ENCODE results near the gene CD55.
"Not testable (repeated sequence)": the region's sequence is repeated elsewhere in the genome, so short reads cannot be mapped to it uniquely, and the experiment has no call there.

The CD55 gene

DNA sequence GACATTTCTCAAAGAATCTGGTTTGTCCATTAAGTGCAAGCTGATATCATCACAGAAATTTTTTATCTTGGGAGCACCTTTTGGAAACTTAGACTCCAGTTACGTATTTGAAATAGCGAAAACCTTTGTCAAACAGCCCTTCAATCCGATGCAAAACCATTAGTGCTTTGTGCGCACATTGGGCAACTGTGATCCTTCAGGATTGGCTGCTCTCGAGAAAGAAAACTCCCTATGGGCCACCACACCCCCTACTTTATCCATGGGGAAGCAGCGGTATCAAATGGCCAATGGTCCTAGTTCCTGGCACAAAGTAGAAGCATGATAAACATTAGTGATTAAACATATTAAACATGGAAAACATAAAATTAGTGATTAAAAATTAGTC lies 16.0 kb upstream of the CD55 start:
- no peak for DNase-seq (ENCODE audit: low read depth)

- no peak for DNase-seq (ENCODE audit: low read depth)
These were observed 15.5 kb upstream of the CD55 start for GRCh38 chr1:207306023-207306422.

- DNase-seq (ENCODE audit: low read depth) = no peak
These were observed 14.9 kb upstream of the CD55 start for GRCh38 chr1:207306603-207307002.

DNA sequence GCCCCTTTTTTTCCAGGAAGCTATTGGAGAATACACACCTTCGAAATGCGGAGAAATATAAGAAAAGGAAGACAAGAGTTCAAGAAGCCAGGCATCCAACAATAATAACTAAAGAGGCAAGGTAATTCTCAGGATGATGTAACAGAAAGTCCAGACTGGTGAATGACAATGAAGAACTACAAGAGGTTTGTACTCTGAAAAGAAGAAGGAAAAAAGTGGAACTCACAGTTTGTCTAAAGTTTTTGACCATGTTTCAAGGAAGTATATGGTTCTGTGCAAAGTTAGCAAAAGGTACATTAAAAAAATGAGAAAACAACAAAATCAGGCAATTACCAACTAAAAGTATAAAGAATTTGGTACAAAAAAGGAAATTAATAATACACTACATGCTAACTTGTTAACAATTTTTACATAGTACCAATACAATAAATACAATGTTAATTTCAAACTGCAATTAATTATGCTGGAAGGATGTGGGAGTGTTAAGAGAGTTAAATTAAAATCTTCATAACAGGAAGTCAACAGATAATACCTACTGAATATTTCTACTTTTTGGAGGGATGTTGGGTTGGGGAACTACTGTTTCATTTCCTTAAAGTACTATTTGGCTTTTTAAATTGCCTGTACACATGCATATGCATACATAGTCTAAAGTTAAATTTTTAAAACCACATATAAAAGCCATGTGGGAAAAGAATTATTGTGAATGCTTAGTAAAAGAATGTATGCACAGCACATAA lies 12.9 kb upstream of the CD55 start:
- no peak for DNase-seq (ENCODE audit: low read depth)

- DNase-seq (ENCODE audit: low read depth) = no peak
These were observed 11.7 kb upstream of the CD55 start for GRCh38 chr1:207309745-207310273.

- DNase-seq (ENCODE audit: low read depth) = no peak
These were observed 9.4 kb upstream of the CD55 start for GRCh38 chr1:207311888-207312603.

DNA sequence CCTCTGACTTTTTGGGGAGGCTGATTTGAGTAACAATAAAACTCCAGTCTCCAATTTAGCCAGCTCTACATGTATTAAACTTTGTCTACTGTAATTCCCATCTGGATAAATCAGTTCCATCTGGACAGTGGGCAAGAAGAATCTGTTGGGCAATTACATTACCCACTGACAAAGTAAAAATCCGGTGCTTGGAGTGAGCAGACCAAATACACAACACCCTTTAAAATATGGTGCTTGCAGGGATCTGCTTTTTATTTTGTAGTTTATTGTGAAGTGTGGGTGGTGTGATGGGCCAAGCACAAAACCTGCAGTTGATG lies 8.9 kb upstream of the CD55 start:
- no peak for DNase-seq (ENCODE audit: low read depth)

- DNase-seq (ENCODE audit: low read depth) = no peak
These were observed 8.3 kb upstream of the CD55 start for GRCh38 chr1:207313131-207313530.

DNA sequence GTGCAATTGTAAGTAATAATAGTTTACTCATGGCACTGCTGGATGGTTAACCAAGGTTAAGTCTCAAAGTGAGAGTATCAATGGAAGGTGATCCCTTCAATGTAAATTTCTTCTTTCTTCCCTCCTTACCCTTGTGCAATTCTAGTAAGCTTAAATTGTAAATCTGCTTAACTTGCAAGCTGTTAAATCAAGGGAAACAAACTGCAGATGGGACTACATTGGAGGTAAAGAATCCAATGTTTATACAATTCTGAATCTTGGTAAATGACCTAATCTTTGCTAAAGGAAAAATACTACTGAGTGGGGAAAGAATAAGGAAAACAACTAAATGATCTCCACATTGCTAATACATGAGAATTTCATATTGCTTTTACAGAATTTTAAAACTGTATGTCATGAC lies 6.7 kb upstream of the CD55 start:
- no peak for DNase-seq (ENCODE audit: low read depth)

DNA sequence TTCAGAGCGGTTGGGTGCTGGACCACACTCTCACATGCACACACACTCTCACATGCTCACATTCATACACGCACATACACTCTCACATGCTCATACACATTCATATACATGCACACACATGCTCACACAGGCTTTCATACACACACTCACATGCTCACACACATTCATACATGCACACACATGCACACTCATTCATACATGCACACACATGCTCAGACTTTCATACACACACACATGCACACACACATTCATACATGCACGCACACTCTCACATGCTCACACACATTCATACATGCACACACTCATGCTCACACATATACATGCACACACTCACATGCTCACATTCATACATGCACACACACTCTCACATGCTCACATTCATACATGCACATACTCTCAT lies 6.0 kb upstream of the CD55 start:
- DNase-seq (ENCODE audit: low read depth) = no peak

GRCh38 chr1:207316141-207316540 lies 5.3 kb upstream of the CD55 start:
- DNase-seq (ENCODE audit: low read depth) = no peak

DNA sequence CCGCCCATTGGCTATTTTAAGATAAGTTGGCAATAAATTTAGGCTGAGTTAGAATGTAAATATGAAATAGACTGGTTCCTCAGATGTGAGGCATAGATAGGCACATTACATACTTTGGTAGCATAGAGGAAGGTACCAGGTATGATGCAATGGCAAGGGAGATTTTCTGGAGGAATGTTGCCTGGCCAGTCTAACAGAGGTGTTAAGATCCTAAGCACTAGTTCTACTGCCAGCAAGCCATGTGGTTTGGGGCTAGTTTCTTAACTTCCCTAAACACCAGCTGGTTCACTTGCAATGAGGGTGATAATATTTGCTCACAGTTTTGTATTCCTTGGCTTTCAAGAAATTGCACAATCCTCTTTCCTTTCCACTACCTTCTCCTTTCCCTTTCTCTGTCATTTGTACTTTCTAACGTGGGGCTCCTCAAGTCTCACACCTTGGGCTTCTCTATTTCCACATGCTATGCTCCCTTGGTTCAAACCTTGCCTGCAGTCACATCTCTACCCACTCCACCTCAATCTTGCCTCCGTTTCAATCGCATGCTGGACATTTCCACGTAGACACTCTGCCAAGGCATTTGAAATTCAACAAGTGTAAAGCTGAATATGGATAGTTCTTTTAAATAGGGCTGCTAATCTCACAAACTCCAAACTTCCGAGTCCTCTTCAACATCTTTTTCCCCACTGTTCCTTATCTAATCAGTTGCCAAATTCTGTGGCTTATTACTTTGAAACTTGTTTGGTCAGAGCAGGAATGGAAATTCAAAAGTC lies 4.7 kb upstream of the CD55 start:
- DNase-seq (ENCODE audit: low read depth) = no peak

GRCh38 chr1:207317561-207317960 lies 3.9 kb upstream of the CD55 start:
- DNase-seq (ENCODE audit: low read depth) = no peak

- no peak for DNase-seq (ENCODE audit: low read depth)
These were observed 3.3 kb upstream of the CD55 start for GRCh38 chr1:207318072-207318619.

DNA sequence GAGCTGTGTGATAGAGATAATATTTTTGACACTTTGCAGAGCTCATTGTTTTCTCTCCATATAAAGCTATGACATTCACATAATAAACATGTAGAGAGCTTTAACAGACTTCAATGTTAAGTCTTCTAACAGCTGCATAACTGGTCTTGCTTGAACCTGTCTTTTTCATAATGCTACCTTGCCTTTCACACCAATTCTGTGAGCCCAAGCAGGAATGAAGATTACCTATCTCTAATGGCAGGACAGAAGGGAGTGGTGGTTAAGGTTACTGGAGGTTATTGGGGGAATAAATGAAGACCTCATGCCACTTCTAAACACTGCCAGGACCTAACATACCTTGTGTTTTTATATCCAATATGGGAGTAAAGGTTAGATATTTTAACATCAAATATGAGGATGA lies 2.3 kb upstream of the CD55 start:
- DNase-seq (ENCODE audit: low read depth) = no peak

- DNase-seq (ENCODE audit: low read depth) = not testable (repeated sequence)
These were observed 1.4 kb upstream of the CD55 start for GRCh38 chr1:207320105-207320504.

- DNase-seq (ENCODE audit: low read depth) = no peak
These were observed 540 bp downstream of the CD55 start for GRCh38 chr1:207321790-207322645.

GRCh38 chr1:207323425-207324225 lies 2.1 kb downstream of the CD55 start:
- no peak for DNase-seq (ENCODE audit: low read depth)

GRCh38 chr1:207328004-207328403 lies 6.5 kb downstream of the CD55 start:
- DNase-seq (ENCODE audit: low read depth) = no peak

GRCh38 chr1:207328908-207329440 lies 7.5 kb downstream of the CD55 start:
- no peak for DNase-seq (ENCODE audit: low read depth)

GRCh38 chr1:207329469-207329868 lies 8.0 kb downstream of the CD55 start:
- no peak for DNase-seq (ENCODE audit: low read depth)
